DOHH2 (cell line): ENCODE data around the gene GATA3.

Experiments used
- H3F3A ChIP-seq: fragments of 200-600 bp; sonication (generic), shearing (Covaris generic); 2 replicates; pipeline ENCODE4 v1.6.0; 2016; ENCODE audit warnings: antibody characterized with exemption, mild to moderate bottlenecking; ENCODE audit not compliant: control insufficient read depth, insufficient read depth
- H3K27ac ChIP-seq: fragments of 200-600 bp; sonication (generic); 2 replicates; pipeline ENCODE4 v1.5.1; 2014; ENCODE audit warnings: low read depth, mild to moderate bottlenecking, low read length, moderate library complexity
- H3K27me3 ChIP-seq: fragments of 200-600 bp; sonication (generic); 2 replicates; pipeline ENCODE4 v1.6.1; 2014; ENCODE audit warnings: mild to moderate bottlenecking, low read length, mixed read lengths; ENCODE audit not compliant: control insufficient read depth
- H3K36me3 ChIP-seq: fragments of 200-600 bp; sonication (generic); 2 replicates; pipeline ENCODE4 v1.6.1; 2014; ENCODE audit warnings: mild to moderate bottlenecking, low read length, moderate library complexity, mixed read lengths; ENCODE audit not compliant: control insufficient read depth
- H3K4me1 ChIP-seq: fragments of 200-600 bp; sonication (generic); 2 replicates; pipeline ENCODE4 v1.6.1; 2014; ENCODE audit warnings: mild to moderate bottlenecking, low read length, mixed read lengths; ENCODE audit not compliant: control insufficient read depth
- H3K4me2 ChIP-seq: fragments of 200-600 bp; sonication (generic); 2 replicates; pipeline ENCODE4 v1.6.0; 2014; ENCODE audit warnings: mild to moderate bottlenecking, low read length, moderate library complexity
- H3K4me3 ChIP-seq: fragments of 200-600 bp; sonication (generic); 2 replicates; pipeline ENCODE4 v1.5.1; 2014; ENCODE audit warnings: mild to moderate bottlenecking, low read length, mixed read lengths
- H3K79me2 ChIP-seq: fragments of 200-600 bp; sonication (generic); 2 replicates; pipeline ENCODE4 v1.6.1; 2014; ENCODE audit warnings: mild to moderate bottlenecking, low read length, mixed read lengths; ENCODE audit not compliant: control insufficient read depth
- H3K9me2 ChIP-seq: fragments of 200-600 bp; sonication (generic); replicated peaks from 2 replicates; pipeline ENCODE4 v1.6.1; 2014; ENCODE audit warnings: mild to moderate bottlenecking, low read length, mixed read lengths; ENCODE audit not compliant: control insufficient read depth
- H3K9me3 ChIP-seq: fragments of 200-600 bp; sonication (generic); 2 replicates; pipeline ENCODE4 v1.6.1; 2014; ENCODE audit warnings: antibody characterized with exemption, low read length, mixed read lengths; ENCODE audit not compliant: control insufficient read depth, insufficient read depth
- H4K20me1 ChIP-seq: fragments of 200-600 bp; sonication (generic); 2 replicates; pipeline ENCODE4 v1.6.0; 2014; ENCODE audit warnings: low read depth, mild to moderate bottlenecking, antibody characterized with exemption, low read length, moderate library complexity; ENCODE audit not compliant: control insufficient read depth, insufficient read depth
- CTCF ChIP-seq: fragments of 200-600 bp; sonication (generic); IDR thresholded peaks from one replicate; pipeline ENCODE4 v1.5.1; 2014; ENCODE audit warnings: antibody characterized with exemption, mild to moderate bottlenecking, low read depth, low read length; ENCODE audit not compliant: poor library complexity, severe bottlenecking
- EZH2phosphoT487 ChIP-seq: fragments of 200-600 bp; sonication (generic); IDR thresholded peaks from 2 replicates; pipeline ENCODE4 v1.6.1; 2017; ENCODE audit warnings: borderline replicate concordance, mild to moderate bottlenecking, antibody characterized with exemption, low read length, moderate library complexity, mixed read lengths

Gene GATA3

GRCh38 chr10:8057636-8058273 lies 3.3 kb downstream of the GATA3 start:
- Histone ChIP-seq H3K36me3 (no peaks in the 10 kb centered on the region), H3K79me2 (no peaks in the 10 kb centered on the region), H3K9me2 (no peaks in the 10 kb centered on the region), H3K4me1 (peaks cover 6% of the 10 kb centered on the region; the same call in 1 of the 2 replicates), H3K27ac (no peak overlapping the region), H3F3A (no peaks in the 10 kb centered on the region), H3K4me3 (no peak overlapping the region), H3K9me3 (no peaks in the 10 kb centered on the region; the same call in 1 of the 2 replicates), H3K27me3 (no peaks in the 10 kb centered on the region; the same call in 1 of the 2 replicates), H3K4me2 (no peak overlapping the region), H4K20me1 (no peaks in the 10 kb centered on the region)
- TF ChIP-seq CTCF (no peak), EZH2phosphoT487 (no peak)

DNA sequence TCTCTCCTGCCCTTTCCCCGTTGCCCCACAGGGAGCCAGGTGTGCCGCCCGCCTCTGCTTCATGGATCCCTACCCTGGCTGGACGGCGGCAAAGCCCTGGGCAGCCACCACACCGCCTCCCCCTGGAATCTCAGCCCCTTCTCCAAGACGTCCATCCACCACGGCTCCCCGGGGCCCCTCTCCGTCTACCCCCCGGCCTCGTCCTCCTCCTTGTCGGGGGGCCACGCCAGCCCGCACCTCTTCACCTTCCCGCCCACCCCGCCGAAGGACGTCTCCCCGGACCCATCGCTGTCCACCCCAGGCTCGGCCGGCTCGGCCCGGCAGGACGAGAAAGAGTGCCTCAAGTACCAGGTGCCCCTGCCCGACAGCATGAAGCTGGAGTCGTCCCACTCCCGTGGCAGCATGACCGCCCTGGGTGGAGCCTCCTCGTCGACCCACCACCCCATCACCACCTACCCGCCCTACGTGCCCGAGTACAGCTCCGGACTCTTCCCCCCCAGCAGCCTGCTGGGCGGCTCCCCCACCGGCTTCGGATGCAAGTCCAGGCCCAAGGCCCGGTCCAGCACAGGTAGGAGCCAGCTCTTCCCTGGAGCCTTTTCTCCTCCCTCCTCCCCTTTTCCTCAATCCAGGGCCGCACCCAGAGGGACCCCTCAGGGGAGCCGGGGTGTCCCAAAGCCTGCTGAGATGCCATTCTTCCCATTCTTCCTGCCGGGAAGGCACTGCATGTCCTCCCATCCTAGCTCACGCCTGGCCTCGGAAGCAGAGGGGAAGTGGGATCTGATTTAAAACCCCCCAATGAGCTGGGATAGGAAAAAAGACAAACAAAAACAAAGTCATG lies 4.0 kb downstream of the GATA3 start:
- no peaks in the 10 kb centered on the region for H3K9me3 ChIP-seq
- H3K36me3 ChIP-seq = no peaks in the 10 kb centered on the region
- H3K4me3 ChIP-seq = no peak overlapping the region
- no peaks in the 10 kb centered on the region for H3F3A ChIP-seq
- H3K4me2 ChIP-seq = no peak overlapping the region
- H4K20me1 ChIP-seq = no peaks in the 10 kb centered on the region
- no peak for TF ChIP-seq EZH2phosphoT487
- TF ChIP-seq CTCF = no peak
- H3K79me2 ChIP-seq = no peaks in the 10 kb centered on the region
- H3K4me1 ChIP-seq = peaks cover 6% of the 10 kb centered on the region; the same call in 1 of the 2 replicates
- no peaks in the 10 kb centered on the region; the same call in 1 of the 2 replicates for H3K27me3 ChIP-seq
- no peaks in the 10 kb centered on the region for H3K9me2 ChIP-seq
- no peak overlapping the region for H3K27ac ChIP-seq

DNA sequence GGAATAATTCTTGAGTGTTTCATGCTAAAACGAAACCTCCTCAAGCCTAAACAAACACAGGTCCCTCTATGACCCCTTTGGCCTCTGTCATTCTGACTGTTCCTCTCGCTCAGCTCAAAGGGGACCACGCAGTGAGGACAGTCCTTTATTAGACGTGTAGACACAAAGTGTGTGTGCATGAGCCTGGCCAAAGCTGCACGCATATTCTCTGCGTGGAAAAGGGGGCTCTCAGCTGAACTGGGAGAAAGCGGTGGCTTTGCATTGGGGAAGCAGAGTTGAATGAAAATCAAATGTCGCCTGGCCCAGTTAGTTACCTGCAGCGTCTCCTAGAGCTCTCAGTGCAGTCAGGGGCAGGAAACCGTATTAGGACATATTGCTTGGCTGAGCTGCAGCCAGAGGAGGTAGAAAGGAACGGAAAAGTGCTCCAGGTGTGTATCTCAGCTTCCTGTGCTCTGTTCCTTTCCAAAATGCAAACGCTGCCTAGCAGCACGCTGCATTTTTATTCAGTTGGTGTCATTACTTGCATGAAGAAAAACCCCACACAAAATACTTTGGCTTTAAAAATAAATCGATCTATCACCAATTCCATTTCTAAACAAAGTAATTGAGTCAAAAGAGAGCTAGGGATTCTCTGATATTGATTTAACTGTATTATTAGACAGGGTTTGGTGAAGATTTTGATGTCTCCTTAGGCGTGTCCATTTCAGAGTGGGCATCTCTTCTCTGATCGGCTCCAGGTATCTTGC lies 4.9 kb downstream of the GATA3 start:
- Histone ChIP-seq H3K9me2 (no peaks in the 10 kb centered on the region), H3K27ac (no peak overlapping the region), H3K9me3 (no peaks in the 10 kb centered on the region), H3K79me2 (no peaks in the 10 kb centered on the region), H3F3A (no peaks in the 10 kb centered on the region), H3K4me1 (peaks cover 6% of the 10 kb centered on the region; the same call in 1 of the 2 replicates), H3K4me2 (0 out of 2 replicates have a peak overlapping the region, but pooled peaks have one; percentile 18), H4K20me1 (no peaks in the 10 kb centered on the region), H3K4me3 (no peak overlapping the region), H3K27me3 (no peaks in the 10 kb centered on the region; the same call in 1 of the 2 replicates), H3K36me3 (no peaks in the 10 kb centered on the region)
- TF ChIP-seq CTCF (no peak), EZH2phosphoT487 (no peak)
